Measurements from ENCODE around the gene MEX3B.
A peak's percentile ranks its signal among the peaks of the same experiment; 100 is the strongest.

MEX3B gene

GRCh38 chr15:82045892-82046665 is at the start of gene MEX3B:
Gene MEX3B (minus strand): TSS chr15:82046018. CDS start chr15:82045705, 313 bp downstream.
- Mint-ChIP-seq H3K27ac (peak within 1 kb of the TSS; percentile 90), H3K27me3 (peaks cover 33 to 36% of the 10 kb centered on the region in 2 donors), H3K4me1 (peaks cover 17 to 27% of the 10 kb centered on the region in 2 donors), H3K4me3 (peak within 1 kb of the TSS; percentile 93 to 94), H3K9me3 (no peaks in the 10 kb centered on the region), H3K36me3 (peaks cover 2 to 5% of the 10 kb centered on the region in 2 donors)
- DNase-seq: peak; percentile 82
- peak; percentile 77 to 78 for ATAC-seq (replicated peaks)

- Mint-ChIP-seq H3K4me3 (no peak overlapping the region), H3K27me3 (peaks cover 3 to 26% of the 10 kb centered on the region in 2 donors), H3K27ac (no peak overlapping the region), H3K9me3 (peaks cover 0 to 3% of the 10 kb centered on the region in 2 donors), H3K4me1 (no peaks in the 10 kb centered on the region), H3K36me3 (no peaks in the 10 kb centered on the region)
- DNase-seq: no peak
- ATAC-seq (replicated peaks): no peak
Measured at GRCh38 chr15:82093774-82094211, 48.0 kb upstream of the MEX3B start.

GRCh38 chr15:82093325-82093724 is 47.5 kb upstream of the MEX3B start:
- DNase-seq: no peak
- no peak overlapping the region for H3K4me3 Mint-ChIP-seq
- peaks cover 0 to 3% of the 10 kb centered on the region in 2 donors for H3K9me3 Mint-ChIP-seq
- H3K27me3 Mint-ChIP-seq: peaks cover 0 to 26% of the 10 kb centered on the region in 2 donors
- no peak overlapping the region for H3K27ac Mint-ChIP-seq
- H3K4me1 Mint-ChIP-seq: no peaks in the 10 kb centered on the region
- no peak for ATAC-seq (replicated peaks)
- no peaks in the 10 kb centered on the region for H3K36me3 Mint-ChIP-seq

GRCh38 chr15:82091636-82092140 is 45.9 kb upstream of the MEX3B start:
- Mint-ChIP-seq H3K9me3 (peaks cover 0 to 3% of the 10 kb centered on the region in 2 donors), H3K4me3 (no peak overlapping the region), H3K27me3 (peaks cover 0 to 30% of the 10 kb centered on the region in 2 donors), H3K4me1 (no peaks in the 10 kb centered on the region), H3K27ac (no peak overlapping the region), H3K36me3 (no peaks in the 10 kb centered on the region)
- ATAC-seq (replicated peaks) (no peak), DNase-seq (no peak)

GRCh38 chr15:82086243-82086995 is 40.6 kb upstream of the MEX3B start:
- Mint-ChIP-seq H3K27me3 (peaks cover 7 to 21% of the 10 kb centered on the region in 2 donors), H3K9me3 (no peaks in the 10 kb centered on the region), H3K27ac (no peak overlapping the region), H3K4me1 (no peaks in the 10 kb centered on the region), H3K36me3 (no peaks in the 10 kb centered on the region), H3K4me3 (no peak overlapping the region)
- ATAC-seq (replicated peaks) (no peak), DNase-seq (no peak)

- ATAC-seq (replicated peaks): no peak
- H3K36me3 Mint-ChIP-seq: no peaks in the 10 kb centered on the region
- H3K4me1 Mint-ChIP-seq: no peaks in the 10 kb centered on the region
- H3K27ac Mint-ChIP-seq: no peak overlapping the region
- no peak for DNase-seq
- H3K27me3 Mint-ChIP-seq: peaks cover 26 to 33% of the 10 kb centered on the region in 2 donors
- H3K9me3 Mint-ChIP-seq: no peaks in the 10 kb centered on the region
- no peak overlapping the region for H3K4me3 Mint-ChIP-seq
Measured at GRCh38 chr15:82081914-82082762, 36.3 kb upstream of the MEX3B start.

GRCh38 chr15:82080774-82081173 is 35.0 kb upstream of the MEX3B start:
- ATAC-seq (replicated peaks) (no peak), DNase-seq (no peak)
- Mint-ChIP-seq H3K27me3 (peaks cover 19 to 44% of the 10 kb centered on the region in 2 donors), H3K4me1 (no peaks in the 10 kb centered on the region), H3K27ac (no peak overlapping the region), H3K36me3 (no peaks in the 10 kb centered on the region), H3K9me3 (no peaks in the 10 kb centered on the region), H3K4me3 (no peak overlapping the region)

- Mint-ChIP-seq H3K9me3 (no peaks in the 10 kb centered on the region), H3K4me3 (no peak overlapping the region), H3K27ac (no peak overlapping the region), H3K4me1 (no peaks in the 10 kb centered on the region), H3K36me3 (no peaks in the 10 kb centered on the region), H3K27me3 (peaks cover 19 to 34% of the 10 kb centered on the region in 2 donors)
- no peak for DNase-seq
- ATAC-seq (replicated peaks): no peak
Measured at GRCh38 chr15:82079736-82080135, 33.9 kb upstream of the MEX3B start.

GRCh38 chr15:82074610-82075009 is 28.8 kb upstream of the MEX3B start:
- H3K27me3 Mint-ChIP-seq: peaks cover 19 to 23% of the 10 kb centered on the region in 2 donors
- ATAC-seq (replicated peaks) (no peak), DNase-seq (no peak)
- no peak overlapping the region for H3K4me3 Mint-ChIP-seq
- no peaks in the 10 kb centered on the region for H3K36me3 Mint-ChIP-seq
- no peaks in the 10 kb centered on the region for H3K4me1 Mint-ChIP-seq
- no peak overlapping the region for H3K27ac Mint-ChIP-seq
- no peaks in the 10 kb centered on the region for H3K9me3 Mint-ChIP-seq

GRCh38 chr15:82072926-82073537 is 27.2 kb upstream of the MEX3B start:
- H3K9me3 Mint-ChIP-seq: no peaks in the 10 kb centered on the region
- H3K36me3 Mint-ChIP-seq: no peaks in the 10 kb centered on the region
- no peaks in the 10 kb centered on the region for H3K4me1 Mint-ChIP-seq
- ATAC-seq (replicated peaks): no peak
- peaks cover 18% of the 10 kb centered on the region in 2 donors for H3K27me3 Mint-ChIP-seq
- no peak for DNase-seq
- no peak overlapping the region for H3K4me3 Mint-ChIP-seq
- H3K27ac Mint-ChIP-seq: no peak overlapping the region

- Mint-ChIP-seq H3K36me3 (no peaks in the 10 kb centered on the region), H3K9me3 (no peaks in the 10 kb centered on the region), H3K27me3 (peaks cover 30 to 36% of the 10 kb centered on the region in 2 donors), H3K4me3 (no peak overlapping the region), H3K27ac (peak overlapping the region; percentile 20), H3K4me1 (peaks cover 0 to 2% of the 10 kb centered on the region in 2 donors)
- DNase-seq (no peak), ATAC-seq (replicated peaks) (no peak)
Measured at GRCh38 chr15:82066455-82066854, 20.6 kb upstream of the MEX3B start.

- peaks cover 30 to 41% of the 10 kb centered on the region in 2 donors for H3K27me3 Mint-ChIP-seq
- DNase-seq (no peak), ATAC-seq (replicated peaks) (no peak)
- no peak overlapping the region for H3K4me3 Mint-ChIP-seq
- H3K27ac Mint-ChIP-seq: no peak overlapping the region
- H3K9me3 Mint-ChIP-seq: no peaks in the 10 kb centered on the region
- no peaks in the 10 kb centered on the region for H3K36me3 Mint-ChIP-seq
- H3K4me1 Mint-ChIP-seq: peaks cover 6 to 7% of the 10 kb centered on the region in 2 donors
Measured at GRCh38 chr15:82064824-82065223, 19.0 kb upstream of the MEX3B start.

- ATAC-seq (replicated peaks) (no peak), DNase-seq (no peak)
- Mint-ChIP-seq H3K4me3 (no peak overlapping the region), H3K4me1 (peaks cover 7 to 8% of the 10 kb centered on the region in 2 donors), H3K9me3 (no peaks in the 10 kb centered on the region), H3K27ac (no peak overlapping the region), H3K36me3 (no peaks in the 10 kb centered on the region), H3K27me3 (peaks cover 50 to 56% of the 10 kb centered on the region in 2 donors)
Measured at GRCh38 chr15:82062479-82063454, 16.9 kb upstream of the MEX3B start.
